Parathyroid adenoma (tissue), 2 donors: ENCODE measurements around the gene RAB28.

ENCODE experiments used
- H2AFZ ChIP-seq: fragments of 300-600 bp; sonication (generic); one replicate; pipeline ENCODE4 v1.7.0; 2017; ENCODE audit warnings: antibody characterized with exemption, mild to moderate bottlenecking
- H3K27ac ChIP-seq: fragments of 300-600 bp; sonication (generic); one replicate; pipeline ENCODE4 v1.7.0; 2017
- H3K27me3 ChIP-seq: fragments of 300-600 bp; sonication (generic); one replicate; pipeline ENCODE4 v1.7.0; 2017; ENCODE audit warnings: low read length; ENCODE audit not compliant: control insufficient read depth, insufficient read depth
- H3K36me3 ChIP-seq: fragments of 300-600 bp; sonication (generic); one replicate; pipeline ENCODE4 v1.7.0; 2017; ENCODE audit warnings: low read length; ENCODE audit not compliant: control insufficient read depth, insufficient read depth
- H3K4me1 ChIP-seq: fragments of 300-600 bp; sonication (generic); one replicate; pipeline ENCODE4 v1.7.0; 2017; ENCODE audit warnings: control low read depth
- H3K4me2 ChIP-seq: fragments of 300-600 bp; sonication (generic); one replicate; pipeline ENCODE4 v1.7.0; 2017; ENCODE audit warnings: low read length
- H3K4me3 ChIP-seq: fragments of 300-600 bp; sonication (generic); one replicate; pipeline ENCODE4 v1.7.0; 2017; ENCODE audit warnings: low read depth, low read length
- H3K79me2 ChIP-seq: fragments of 300-600 bp; sonication (generic); one replicate; pipeline ENCODE4 v1.7.0; 2017; ENCODE audit warnings: control low read depth
- H3K9ac ChIP-seq: fragments of 300-600 bp; sonication (generic); one replicate; pipeline ENCODE4 v1.7.0; 2017; ENCODE audit warnings: mild to moderate bottlenecking
- H3K9me3 ChIP-seq: fragments of 300-600 bp; sonication (generic); one replicate; pipeline ENCODE4 v1.7.0; 2017; ENCODE audit warnings: low read length; ENCODE audit not compliant: control insufficient read depth
- TF ChIP-seq, protein P1 (sequence below): fragments of 300-600 bp; sonication (generic); IDR thresholded peaks from one replicate; pipeline ENCODE4 v1.7.0; 2017; ENCODE audit warnings: antibody characterized with exemption, mild to moderate bottlenecking
- donor health status: primary hyperparathyroidism.

Gene RAB28

DNA sequence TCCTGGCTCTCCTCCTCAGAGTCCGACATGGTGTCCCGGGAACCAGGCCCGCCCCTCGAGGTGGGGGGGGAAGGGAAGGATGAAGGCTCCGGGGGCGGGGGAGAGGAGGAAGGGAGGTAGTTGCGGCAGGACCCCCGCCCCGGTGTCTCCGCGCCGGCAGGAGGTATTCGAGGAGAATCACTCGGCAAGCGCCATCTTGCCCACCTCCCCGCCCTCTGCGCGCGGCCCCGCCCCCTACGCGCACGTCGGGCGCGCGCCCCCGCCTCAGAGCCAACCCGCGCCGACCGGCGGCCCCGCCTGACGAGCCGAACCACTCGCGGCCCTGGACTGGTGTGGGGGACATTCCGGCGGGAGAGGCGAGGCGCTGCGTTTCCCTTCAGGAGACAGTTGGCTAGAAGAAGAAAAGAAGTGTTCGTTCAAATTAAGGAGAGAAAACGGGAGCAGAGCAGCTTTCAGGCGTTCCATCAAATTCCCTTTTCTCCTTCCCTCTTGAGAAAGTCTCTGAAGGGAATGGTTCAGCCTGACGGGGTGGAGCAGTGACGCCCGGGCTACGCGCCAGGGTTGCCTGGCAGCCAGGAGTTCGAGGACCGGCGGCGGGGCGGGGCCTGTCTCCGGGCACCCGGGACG lies at the start of gene RAB28:
Gene RAB28 (minus strand): TSS at position 219 of the 627 bp plus-strand sequence.
- H3K27ac ChIP-seq: peak within 1 kb of the TSS; percentile 91
- H3K36me3 ChIP-seq: no peaks in the 10 kb centered on the region

DNA sequence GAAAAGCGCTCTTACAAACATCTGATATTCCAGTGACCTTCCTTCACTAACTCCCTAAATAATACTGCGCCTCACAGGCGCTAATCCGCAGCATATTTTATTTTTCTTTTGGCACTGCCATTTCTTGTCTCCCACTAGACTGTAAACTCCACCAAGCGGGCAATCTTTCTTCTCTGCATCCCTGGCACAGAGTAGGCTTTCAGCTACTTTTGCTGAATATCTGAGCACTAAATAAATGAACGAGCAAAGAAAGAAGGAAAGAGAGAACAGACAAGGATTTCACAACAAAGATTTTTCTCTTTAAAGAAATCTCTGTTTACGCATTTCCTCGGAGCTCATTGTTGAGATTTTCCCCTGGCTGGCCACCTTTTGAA lies 47.5 kb upstream of the RAB28 start:
- TF ChIP-seq, protein P1, sequence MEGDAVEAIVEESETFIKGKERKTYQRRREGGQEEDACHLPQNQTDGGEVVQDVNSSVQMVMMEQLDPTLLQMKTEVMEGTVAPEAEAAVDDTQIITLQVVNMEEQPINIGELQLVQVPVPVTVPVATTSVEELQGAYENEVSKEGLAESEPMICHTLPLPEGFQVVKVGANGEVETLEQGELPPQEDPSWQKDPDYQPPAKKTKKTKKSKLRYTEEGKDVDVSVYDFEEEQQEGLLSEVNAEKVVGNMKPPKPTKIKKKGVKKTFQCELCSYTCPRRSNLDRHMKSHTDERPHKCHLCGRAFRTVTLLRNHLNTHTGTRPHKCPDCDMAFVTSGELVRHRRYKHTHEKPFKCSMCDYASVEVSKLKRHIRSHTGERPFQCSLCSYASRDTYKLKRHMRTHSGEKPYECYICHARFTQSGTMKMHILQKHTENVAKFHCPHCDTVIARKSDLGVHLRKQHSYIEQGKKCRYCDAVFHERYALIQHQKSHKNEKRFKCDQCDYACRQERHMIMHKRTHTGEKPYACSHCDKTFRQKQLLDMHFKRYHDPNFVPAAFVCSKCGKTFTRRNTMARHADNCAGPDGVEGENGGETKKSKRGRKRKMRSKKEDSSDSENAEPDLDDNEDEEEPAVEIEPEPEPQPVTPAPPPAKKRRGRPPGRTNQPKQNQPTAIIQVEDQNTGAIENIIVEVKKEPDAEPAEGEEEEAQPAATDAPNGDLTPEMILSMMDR: no peak
- no peaks in the 10 kb centered on the region for H3K79me2 ChIP-seq
- H3K4me3 ChIP-seq: no peak overlapping the region
- H3K36me3 ChIP-seq: no peaks in the 10 kb centered on the region
- no peak overlapping the region for H3K9ac ChIP-seq
- no peaks in the 10 kb centered on the region for H3K9me3 ChIP-seq
- peaks cover 13% of the 10 kb centered on the region for H3K27me3 ChIP-seq
- no peak overlapping the region for H3K27ac ChIP-seq
- no peaks in the 10 kb centered on the region for H3K4me1 ChIP-seq
- H3K4me2 ChIP-seq: no peak overlapping the region
- H2AFZ ChIP-seq: no peak overlapping the region

More for the DNA sequence above, at the start of gene RAB28:
- no peaks in the 10 kb centered on the region for H3K79me2 ChIP-seq
- no peaks in the 10 kb centered on the region for H3K4me1 ChIP-seq
- H3K4me3 ChIP-seq: peak within 1 kb of the TSS; percentile 89
- H3K27me3 ChIP-seq: no peaks in the 10 kb centered on the region
- peak within 1 kb of the TSS; percentile 35 for H3K9ac ChIP-seq
- peak within 1 kb of the TSS; percentile 90 for H2AFZ ChIP-seq
- no peaks in the 10 kb centered on the region for H3K9me3 ChIP-seq
- TF ChIP-seq, protein P1: no peak
- peak within 1 kb of the TSS; percentile 84 for H3K4me2 ChIP-seq

DNA sequence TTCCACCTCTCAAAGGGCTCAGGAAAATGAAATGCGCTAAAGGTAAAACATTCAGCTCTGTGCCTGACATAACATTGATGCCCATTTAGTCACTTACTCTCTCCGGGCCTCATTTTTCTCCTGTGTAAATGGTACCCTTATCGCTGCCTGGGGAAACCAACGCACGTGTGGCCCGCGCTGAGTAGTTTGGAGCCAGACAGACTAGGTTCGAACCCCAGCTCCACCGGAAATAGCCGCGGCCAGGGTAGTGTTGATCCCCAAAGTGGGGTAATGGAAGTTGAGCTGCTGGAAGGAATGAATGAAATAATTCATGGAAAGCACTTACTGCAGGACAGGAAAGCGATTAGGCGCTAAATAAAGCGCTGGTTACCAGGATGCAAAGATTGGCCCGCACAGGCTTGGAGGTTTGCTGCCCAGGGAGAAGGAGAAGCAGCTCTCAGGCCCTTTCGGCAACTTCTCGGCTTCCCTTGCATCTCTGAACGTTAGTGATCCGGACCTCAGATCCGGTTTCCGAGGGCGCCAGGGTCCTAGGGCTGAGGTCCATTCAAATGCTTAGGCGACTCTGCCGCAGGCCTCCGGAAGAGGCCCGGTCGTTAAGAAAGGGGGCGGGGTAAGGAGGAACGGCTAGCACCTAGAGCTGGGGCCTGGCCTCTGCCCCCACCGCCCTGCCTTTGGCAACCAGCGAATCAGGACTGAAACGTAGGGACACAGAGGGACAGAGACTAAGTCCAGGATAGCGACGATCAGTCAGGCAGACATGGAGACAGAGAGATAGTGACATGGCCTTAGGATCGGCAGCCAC lies 46.9 kb upstream of the RAB28 start:
- TF ChIP-seq, protein P1: no peak
- Histone ChIP-seq H3K4me3 (no peak overlapping the region), H3K27ac (no peak overlapping the region), H3K79me2 (no peaks in the 10 kb centered on the region), H3K36me3 (no peaks in the 10 kb centered on the region), H3K9ac (no peak overlapping the region), H3K4me1 (no peaks in the 10 kb centered on the region), H3K9me3 (no peaks in the 10 kb centered on the region), H2AFZ (no peak overlapping the region), H3K4me2 (no peak overlapping the region), H3K27me3 (peaks cover 17% of the 10 kb centered on the region)

GRCh38 chr4:13529128-13529919 lies 45.2 kb upstream of the RAB28 start:
- Histone ChIP-seq H3K4me2 (no peak overlapping the region), H3K27me3 (peaks cover 13% of the 10 kb centered on the region), H3K4me3 (no peak overlapping the region), H3K27ac (no peak overlapping the region), H3K9me3 (no peaks in the 10 kb centered on the region), H3K36me3 (peaks cover 3% of the 10 kb centered on the region), H3K4me1 (no peaks in the 10 kb centered on the region), H3K9ac (no peak overlapping the region), H2AFZ (no peak overlapping the region), H3K79me2 (no peaks in the 10 kb centered on the region)
- TF ChIP-seq, protein P1: no peak
